OCI-LY7 (cell line): Measurements from ENCODE around the gene CXCL13. TPM values are rescaled to one million over a fixed set of nuclear protein-coding genes. Genes with fewer than 3 reads are reported as not detected.
A peak's percentile ranks its signal among the peaks of the same experiment; 100 is the strongest.

ENCODE experiments used
- BruUV-seq: library from RNA; stranded (reverse); fragments of 400-500 nt; replicated peaks from 2 replicates; lab custom pipeline; 2021; lab: Mats Ljungman, UMichigan
- CTCF ChIA-PET: fragments of 300-600 bp; sonication (Branson Sonifier 250); formaldehyde crosslinking; loops from one replicate; lab custom pipeline; 2022; ENCODE audit warnings: antibody characterized with exemption; ENCODE audit not compliant: unreplicated experiment; lab: Charles Lee
- POLR2A ChIA-PET: fragments of 300-600 bp; sonication (Branson Sonifier 250); formaldehyde crosslinking; loops from one replicate; lab custom pipeline; 2022; ENCODE audit warnings: antibody characterized with exemption; lab: Charles Lee
- DNase-seq: peaks from one replicate; pipeline ENCODE4 v3.0.0-alpha.2; 2015; ENCODE audit warnings: low spot score
- H2AFZ ChIP-seq: fragments of 200-600 bp; sonication (generic), shearing (Covaris generic); 2 replicates; pipeline ENCODE4 v1.6.1; 2014; ENCODE audit warnings: mild to moderate bottlenecking, antibody characterized with exemption, low read length, moderate library complexity
- H3K27ac ChIP-seq: fragments of 200-600 bp; sonication (generic); 2 replicates; pipeline ENCODE4 v1.5.1; 2014; ENCODE audit warnings: mixed run types, low read depth, mild to moderate bottlenecking, moderate library complexity, low read length, inconsistent platforms; ENCODE audit not compliant: poor library complexity, severe bottlenecking
- H3K36me3 ChIP-seq: fragments of 200-600 bp; sonication (generic); 2 replicates; pipeline ENCODE4 v1.6.1; 2014; ENCODE audit warnings: mild to moderate bottlenecking, antibody characterized with exemption, low read length, moderate library complexity, mixed read lengths; ENCODE audit not compliant: insufficient read depth
- H3K4me1 ChIP-seq: fragments of 200-600 bp; sonication (generic); 2 replicates; pipeline ENCODE4 v1.5.1; 2014; ENCODE audit warnings: mild to moderate bottlenecking, low read length; ENCODE audit not compliant: insufficient read depth, poor library complexity, severe bottlenecking
- H3K4me2 ChIP-seq: fragments of 200-600 bp; sonication (generic); 2 replicates; pipeline ENCODE4 v1.6.1; 2014; ENCODE audit warnings: mild to moderate bottlenecking, low read length
- H3K4me3 ChIP-seq: fragments of 200-600 bp; sonication (generic); 2 replicates; pipeline ENCODE4 v1.5.1; 2014; ENCODE audit warnings: mild to moderate bottlenecking, low read depth, low read length; ENCODE audit not compliant: poor library complexity, severe bottlenecking
- H3K79me2 ChIP-seq: fragments of 200-600 bp; sonication (generic); 2 replicates; pipeline ENCODE4 v1.6.1; 2016; ENCODE audit warnings: low read depth, mild to moderate bottlenecking, low read length, moderate library complexity, mixed read lengths; ENCODE audit not compliant: insufficient read depth
- H3K9me2 ChIP-seq: fragments of 200-600 bp; sonication (generic); 2 replicates; pipeline ENCODE4 v1.6.1; 2016; ENCODE audit warnings: mild to moderate bottlenecking, low read length, mixed read lengths; ENCODE audit not compliant: insufficient read depth
- H3K9me3 ChIP-seq: fragments of 200-600 bp; sonication (generic); 2 replicates; pipeline ENCODE4 v1.6.1; 2014; ENCODE audit warnings: mild to moderate bottlenecking, mixed run types, low read length, mixed read lengths
- H4K20me1 ChIP-seq: fragments of 200-600 bp; sonication (generic); 2 replicates; pipeline ENCODE4 v1.6.1; 2014; ENCODE audit warnings: mild to moderate bottlenecking, antibody characterized with exemption, low read length, moderate library complexity, mixed read lengths; ENCODE audit not compliant: insufficient read depth
- CTCF ChIP-seq: fragments of 200-600 bp; sonication (generic); conservative IDR thresholded peaks from 2 replicates; pipeline ENCODE4 v1.5.1; 2014; ENCODE audit warnings: mild to moderate bottlenecking, antibody characterized with exemption, low read length, moderate library complexity, mixed read lengths
- EZH2phosphoT487 ChIP-seq: fragments of 200-600 bp; sonication (generic); IDR thresholded peaks from 2 replicates; pipeline ENCODE4 v1.6.1; 2018; ENCODE audit warnings: low read depth, borderline replicate concordance, mild to moderate bottlenecking, mixed run types, antibody characterized with exemption, low read length, moderate library complexity, mixed read lengths
- intact Hi-C: fragments of 100-400 bp; cut with micrococcal nuclease; formaldehyde crosslinking; loops from one replicate; pipeline ENCODE4 v1.10.0; 2022; ENCODE audit not compliant: unreplicated experiment
- total RNA-seq, 2 experiments: library from RNA; depleted of rRNA in 1 of 2; stranded (reverse); fragments of >200 nt in 1 of 2; shearing (Covaris generic) in 1 of 2; gene quantifications; 2 replicates each; pipeline ENCODE4 v1.2.3, GENCODE V29; 2014 to 2022

Gene CXCL13
- total RNA-seq, 2 experiments from 2014 or later = not detected

GRCh38 chr4:77617203-77617602, 11.6 kb downstream of the CXCL13 start:
- POLR2A ChIA-PET = interaction anchor here (0.6 to 1.1 kb wide), 2 partner anchors 245 to 381 kb away, joined by 4 to 5 read pairs; partner anchors contain the start of gene MRPL1
- CTCF ChIA-PET = no interaction called here

GRCh38 chr4:77618383-77619241, 13.0 kb downstream of the CXCL13 start:
- H3K4me2 ChIP-seq = no peak overlapping the region
- DNase-seq = peak; percentile 70
- TF ChIP-seq CTCF (peak; percentile 87), EZH2phosphoT487 (no peak)

More at GRCh38 chr4:77617203-77617602, 11.6 kb downstream of the CXCL13 start:
- H3K9me3 ChIP-seq = no peaks in the 10 kb centered on the region
- no peaks in the 10 kb centered on the region for H4K20me1 ChIP-seq
- no peak overlapping the region for H3K4me3 ChIP-seq
- no peaks in the 10 kb centered on the region for H3K9me2 ChIP-seq
- H3K4me2 ChIP-seq = no peak overlapping the region
- BruUV-seq = no TSS peak
- intact Hi-C loops = no loop called here
- H3K27ac ChIP-seq = no peak overlapping the region
- TF ChIP-seq EZH2phosphoT487 (no peak), CTCF (no peak)
- no peak overlapping the region for H2AFZ ChIP-seq
- no peak for DNase-seq
- no peaks in the 10 kb centered on the region for H3K79me2 ChIP-seq
- no peaks in the 10 kb centered on the region for H3K4me1 ChIP-seq
- H3K36me3 ChIP-seq = no peaks in the 10 kb centered on the region

More at GRCh38 chr4:77618383-77619241, 13.0 kb downstream of the CXCL13 start:
- Histone ChIP-seq H3K9me3 (no peaks in the 10 kb centered on the region), H3K27ac (no peak overlapping the region), H3K4me3 (no peak overlapping the region), H4K20me1 (no peaks in the 10 kb centered on the region), H3K4me1 (no peaks in the 10 kb centered on the region), H3K9me2 (no peaks in the 10 kb centered on the region), H3K36me3 (no peaks in the 10 kb centered on the region), H2AFZ (no peak overlapping the region), H3K79me2 (no peaks in the 10 kb centered on the region)
- BruUV-seq = no TSS peak
- intact Hi-C loops = no loop called here
- ChIA-PET CTCF (interaction anchor here (1.1 kb wide), 1 partner anchor 429 kb away, joined by 3 read pairs; no protein-coding TSS in a partner anchor), POLR2A (interaction anchor here (0.7 to 1.1 kb wide), 3 partner anchors 244 to 723 kb away, joined by 3 to 5 read pairs (median 5); partner anchors contain the start of gene MRPL1)
